Keratinocyte (primary cell): Measurements from ENCODE around the gene UQCRC1. TPM values are rescaled to one million over a fixed set of nuclear protein-coding genes. Genes with fewer than 3 reads are reported as not detected.
"Not testable (repeated sequence)": the region's sequence is repeated elsewhere in the genome, so short reads cannot be mapped to it uniquely, and the experiment has no call there.

Source experiments
- DNase-seq: peaks from one replicate; pipeline ENCODE4 v3.0.0-alpha.2; 2011; ENCODE audit warnings: low read depth, missing footprints, low spot score
- FAIRE-seq: peaks from 2 replicates; lab custom pipeline; 2011; peaks lifted over from hg19 to GRCh38; lab: Jason Lieb, UNC
- H2AFZ ChIP-seq: 2 replicates; pipeline ENCODE4 v1.6.0; 2012; ENCODE audit warnings: low read length, control low read depth, inconsistent platforms; ENCODE audit not compliant: control insufficient read depth
- H3K27ac ChIP-seq: 2 replicates; pipeline ENCODE4 v1.5.1; 2011; ENCODE audit warnings: low read length; ENCODE audit not compliant: control insufficient read depth, insufficient read depth
- H3K27me3 ChIP-seq: 3 replicates; pipeline ENCODE4 v1.6.0; 2011; ENCODE audit warnings: low read length; ENCODE audit not compliant: control insufficient read depth, insufficient read depth; ENCODE audit errors: extremely low read depth
- H3K36me3 ChIP-seq, 2 experiments: 2 replicates in 1 of 2; 3 replicates in 1 of 2; pipeline ENCODE4 v1.5.1; 2011; ENCODE audit warnings: low read length in 2 of 2, mild to moderate bottlenecking in 1 of 2; ENCODE audit not compliant: control insufficient read depth in 2 of 2, insufficient read depth in 2 of 2; ENCODE audit errors: extremely low read depth in 1 of 2
- H3K4me1 ChIP-seq: 3 replicates; pipeline ENCODE4 v1.5.1; 2011; ENCODE audit warnings: low read length; ENCODE audit not compliant: control insufficient read depth, insufficient read depth; ENCODE audit errors: extremely low read depth
- H3K4me2 ChIP-seq: 3 replicates; pipeline ENCODE4 v1.6.0; 2011; ENCODE audit warnings: low read depth, low read length; ENCODE audit not compliant: control insufficient read depth, insufficient read depth; ENCODE audit errors: extremely low read depth
- H3K4me3 ChIP-seq, 3 experiments: fragments of 200-600 bp in 1 of 3; sonication (generic) in 1 of 3; 2 replicates in 2 of 3; 3 replicates in 1 of 3; pipeline ENCODE4 v1.5.1; 2011 to 2016; ENCODE audit warnings: low read length in 3 of 3, mild to moderate bottlenecking in 3 of 3, control low read depth in 2 of 3, inconsistent platforms in 1 of 3, low read depth in 1 of 3, mixed read lengths in 1 of 3, mixed run types in 1 of 3, moderate library complexity in 1 of 3; ENCODE audit not compliant: control insufficient read depth in 2 of 3, insufficient read depth in 2 of 3; ENCODE audit errors: extremely low read depth in 1 of 3
- H3K79me2 ChIP-seq: 2 replicates; pipeline ENCODE4 v1.6.0; 2012; ENCODE audit warnings: low read length; ENCODE audit not compliant: control insufficient read depth, insufficient read depth
- H3K9ac ChIP-seq: 3 replicates; pipeline ENCODE4 v1.6.0; 2011; ENCODE audit warnings: low read length; ENCODE audit not compliant: control insufficient read depth, insufficient read depth; ENCODE audit errors: extremely low read depth
- H3K9me1 ChIP-seq: 3 replicates; pipeline ENCODE4 v1.6.0; 2011; ENCODE audit warnings: low read length; ENCODE audit not compliant: control insufficient read depth, insufficient read depth; ENCODE audit errors: extremely low read depth
- H3K9me3 ChIP-seq: 2 replicates; pipeline ENCODE4 v1.5.1; 2012; ENCODE audit warnings: low read depth, low read length; ENCODE audit not compliant: control insufficient read depth
- H4K20me1 ChIP-seq: 3 replicates; pipeline ENCODE4 v1.6.0; 2011; ENCODE audit warnings: low read length; ENCODE audit not compliant: control insufficient read depth, insufficient read depth; ENCODE audit errors: extremely low read depth
- EZH2 ChIP-seq: IDR thresholded peaks from one replicate; pipeline ENCODE4 v1.6.1; 2012; ENCODE audit warnings: inconsistent platforms, mild to moderate bottlenecking, low read length, moderate library complexity
- dilution Hi-C: fragments of 300-500 bp; cut with MboI; formaldehyde crosslinking; loops from one replicate; pipeline ENCODE4 v1.7.0; 2020; ENCODE audit warnings: low sequenced_read_pairs; ENCODE audit not compliant: extremely low pct_ligation_motif_present
- polyA plus RNA-seq, 5 experiments: library from polyadenylated mRNA; depleted of rRNA in 3 of 5; stranded (reverse) in 3 of 5; stranded (forward) in 1 of 5; unstranded in 1 of 5; fragments of >200 nt; gene quantifications; 1 replicate in 1 of 5; 2 replicates in 3 of 5; 3 replicates in 1 of 5; pipeline versions ENCODE4 v1.2.1 to v1.2.3, GENCODE V29; 2011 to 2012; ENCODE audit warnings: missing spikeins in 2 of 5, low read depth in 1 of 5, low replicate concordance in 1 of 5
- TF ChIP-seq, protein P1 (sequence below), 3 experiments: IDR thresholded peaks in 1 of 3; conservative IDR thresholded peaks in 1 of 3; optimal IDR thresholded peaks in 1 of 3; 2 replicates in 2 of 3; 3 replicates in 1 of 3; pipeline versions ENCODE3 to v1.5.1; 2011; ENCODE audit warnings: low read length in 3 of 3, mild to moderate bottlenecking in 3 of 3, moderate library complexity in 2 of 3, control low read depth in 1 of 3, inconsistent platforms in 1 of 3; ENCODE audit not compliant: insufficient read depth in 2 of 3; ENCODE audit errors: extremely low read depth in 1 of 3

UQCRC1 gene
- polyA plus RNA-seq, 1 donor (not counting 4 experiments of a cell fraction or from before 2014, with no cell fraction given), result 440 TPM

DNA sequence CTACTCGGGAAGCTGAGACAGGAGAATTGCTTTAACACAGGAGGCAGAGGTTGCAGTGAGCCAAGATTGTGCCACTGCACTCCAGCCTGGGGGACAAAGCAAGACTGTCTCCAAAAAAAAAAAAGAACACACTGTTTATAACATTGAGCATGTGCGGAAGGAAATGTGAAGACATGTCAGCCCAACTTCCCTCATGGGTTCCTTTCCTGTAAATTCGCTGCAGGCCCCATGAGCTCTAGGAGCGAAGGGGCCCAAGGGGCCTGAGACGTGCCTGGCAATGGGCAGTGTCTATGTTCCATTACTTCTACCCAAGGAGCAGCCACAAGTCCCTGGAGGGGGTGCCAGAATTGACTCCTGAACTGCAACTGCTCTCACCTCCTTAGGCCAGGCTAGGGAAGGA, 56.1 kb downstream of the UQCRC1 start:
- H3K9ac ChIP-seq, result no peak overlapping the region
- peaks cover 20% of the 10 kb centered on the region for H3K4me1 ChIP-seq
- dilution Hi-C loops, result no loop called here
- H3K27ac ChIP-seq, result no peak overlapping the region
- H4K20me1 ChIP-seq, result no peaks in the 10 kb centered on the region
- FAIRE-seq (no peak), DNase-seq (no peak)
- H3K9me3 ChIP-seq, result no peaks in the 10 kb centered on the region
- no peaks in the 10 kb centered on the region for H3K79me2 ChIP-seq
- TF ChIP-seq EZH2, result no peak
- TF ChIP-seq, protein P1, sequence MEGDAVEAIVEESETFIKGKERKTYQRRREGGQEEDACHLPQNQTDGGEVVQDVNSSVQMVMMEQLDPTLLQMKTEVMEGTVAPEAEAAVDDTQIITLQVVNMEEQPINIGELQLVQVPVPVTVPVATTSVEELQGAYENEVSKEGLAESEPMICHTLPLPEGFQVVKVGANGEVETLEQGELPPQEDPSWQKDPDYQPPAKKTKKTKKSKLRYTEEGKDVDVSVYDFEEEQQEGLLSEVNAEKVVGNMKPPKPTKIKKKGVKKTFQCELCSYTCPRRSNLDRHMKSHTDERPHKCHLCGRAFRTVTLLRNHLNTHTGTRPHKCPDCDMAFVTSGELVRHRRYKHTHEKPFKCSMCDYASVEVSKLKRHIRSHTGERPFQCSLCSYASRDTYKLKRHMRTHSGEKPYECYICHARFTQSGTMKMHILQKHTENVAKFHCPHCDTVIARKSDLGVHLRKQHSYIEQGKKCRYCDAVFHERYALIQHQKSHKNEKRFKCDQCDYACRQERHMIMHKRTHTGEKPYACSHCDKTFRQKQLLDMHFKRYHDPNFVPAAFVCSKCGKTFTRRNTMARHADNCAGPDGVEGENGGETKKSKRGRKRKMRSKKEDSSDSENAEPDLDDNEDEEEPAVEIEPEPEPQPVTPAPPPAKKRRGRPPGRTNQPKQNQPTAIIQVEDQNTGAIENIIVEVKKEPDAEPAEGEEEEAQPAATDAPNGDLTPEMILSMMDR (optimal IDR thresholded peaks at IDR 0.05 in 1 of 3, IDR thresholded peaks at IDR 0.05 in 1 of 3, conservative IDR thresholded peaks at IDR 0.05 in 1 of 3; ENCODE audit: extremely low read depth in 1 of 3, insufficient read depth in 2 of 3, low read length in 3 of 3), result no peak
- H2AFZ ChIP-seq, result no peak overlapping the region
- no peak overlapping the region for H3K4me3 ChIP-seq
- H3K27me3 ChIP-seq, result no peaks in the 10 kb centered on the region
- H3K9me1 ChIP-seq, result no peaks in the 10 kb centered on the region
- no peak overlapping the region for H3K4me2 ChIP-seq
- peaks cover 12 to 23% of the 10 kb centered on the region in 2 experiments for H3K36me3 ChIP-seq

DNA sequence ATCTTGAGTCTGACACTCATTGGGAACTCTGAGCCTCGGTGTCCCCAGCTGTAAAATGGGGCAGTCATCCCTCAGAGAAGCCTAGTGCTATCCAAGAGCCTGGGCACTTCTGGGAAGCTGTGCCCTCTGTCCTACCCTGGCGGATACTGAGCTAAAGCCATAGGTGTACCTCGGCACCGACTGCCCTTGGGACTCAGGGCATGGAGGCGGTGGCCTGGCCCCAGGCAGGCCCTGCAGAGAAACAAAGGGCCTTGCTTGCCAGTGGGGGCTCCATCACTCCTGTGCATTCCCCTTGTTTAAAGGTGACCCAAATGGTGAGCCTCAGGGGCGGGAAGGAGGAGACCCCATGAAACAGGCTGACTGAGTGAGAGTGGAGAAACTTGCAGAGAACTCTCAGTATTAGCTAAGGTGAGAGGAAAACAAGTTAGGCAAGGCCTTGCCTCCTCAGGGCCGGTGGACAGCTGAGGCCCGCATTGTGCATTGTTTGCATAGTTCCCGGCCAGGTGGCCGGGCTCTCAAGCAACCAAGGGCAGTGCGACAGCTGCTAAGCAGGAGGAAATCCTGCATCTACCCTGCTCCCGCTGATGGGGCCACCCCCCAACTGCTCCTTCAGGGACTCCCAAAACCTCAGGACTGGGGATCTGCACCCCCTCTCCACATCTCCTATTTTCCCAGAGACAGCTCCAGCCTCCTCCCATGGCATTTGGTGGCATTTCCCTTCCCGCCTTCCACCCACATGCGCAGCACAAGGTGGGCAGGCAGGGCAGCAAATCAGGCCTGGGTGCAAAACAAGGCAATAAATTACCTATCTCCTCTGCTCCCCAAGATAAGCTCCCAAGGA, 57.1 kb downstream of the UQCRC1 start:
- no peak overlapping the region for H3K9ac ChIP-seq
- no peaks in the 10 kb centered on the region for H4K20me1 ChIP-seq
- H3K9me3 ChIP-seq, result no peaks in the 10 kb centered on the region
- no peaks in the 10 kb centered on the region for H3K79me2 ChIP-seq
- DNase-seq, result no peak
- no peaks in the 10 kb centered on the region for H3K27me3 ChIP-seq
- H3K27ac ChIP-seq, result no peak overlapping the region
- peaks cover 12% of the 10 kb centered on the region for H3K4me1 ChIP-seq
- TF ChIP-seq, protein P1 (optimal IDR thresholded peaks at IDR 0.05 in 1 of 3, IDR thresholded peaks at IDR 0.05 in 1 of 3, conservative IDR thresholded peaks at IDR 0.05 in 1 of 3; ENCODE audit: extremely low read depth in 1 of 3, insufficient read depth in 2 of 3, low read length in 3 of 3), result no peak
- H3K4me3 ChIP-seq, result no peak overlapping the region
- H3K4me2 ChIP-seq, result no peak overlapping the region
- H3K36me3 ChIP-seq, result peaks cover 17 to 26% of the 10 kb centered on the region in 2 experiments
- FAIRE-seq, result no peak
- no peaks in the 10 kb centered on the region for H3K9me1 ChIP-seq
- no peak overlapping the region for H2AFZ ChIP-seq
- dilution Hi-C loops, result no loop called here

DNA sequence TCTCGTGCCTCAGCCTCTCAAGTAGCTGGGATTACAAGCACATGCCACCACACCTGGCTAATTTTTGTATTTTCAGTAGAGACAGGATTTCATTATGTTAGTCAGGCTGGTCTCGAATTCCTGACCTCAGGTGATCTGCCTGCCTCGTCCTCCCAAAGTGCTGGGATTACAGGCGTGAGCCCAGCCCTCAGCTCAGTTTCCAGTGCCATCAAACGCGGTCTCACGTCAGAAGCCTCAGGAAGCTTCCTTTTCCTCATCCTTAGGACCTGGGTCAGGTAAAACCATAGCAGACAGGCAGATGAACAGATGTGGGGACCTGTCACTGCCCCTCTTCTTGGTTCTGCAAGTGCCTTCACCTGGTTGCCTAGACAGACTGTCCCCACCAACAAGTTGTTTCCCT, 57.8 kb downstream of the UQCRC1 start:
- dilution Hi-C loops, FAIRE-seq, H3K4me1 ChIP-seq, H2AFZ ChIP-seq, H3K27me3 ChIP-seq, H4K20me1 ChIP-seq, DNase-seq, H3K79me2 ChIP-seq, H3K9me3 ChIP-seq, H3K4me2 ChIP-seq, H3K9ac ChIP-seq, H3K9me1 ChIP-seq, H3K4me3 ChIP-seq, H3K27ac ChIP-seq: not testable (repeated sequence)
- H3K36me3 ChIP-seq, result peaks cover 22 to 28% of the 10 kb centered on the region in 2 experiments
